SKM-1 (cell line): Measurements from ENCODE around the gene TRIM17.

Experiments
- DNase-seq: peaks from one replicate; lab custom pipeline; 2025; ENCODE audit not compliant: unreplicated experiment; lab: John Stamatoyannopoulos, UW

The TRIM17 gene

DNA sequence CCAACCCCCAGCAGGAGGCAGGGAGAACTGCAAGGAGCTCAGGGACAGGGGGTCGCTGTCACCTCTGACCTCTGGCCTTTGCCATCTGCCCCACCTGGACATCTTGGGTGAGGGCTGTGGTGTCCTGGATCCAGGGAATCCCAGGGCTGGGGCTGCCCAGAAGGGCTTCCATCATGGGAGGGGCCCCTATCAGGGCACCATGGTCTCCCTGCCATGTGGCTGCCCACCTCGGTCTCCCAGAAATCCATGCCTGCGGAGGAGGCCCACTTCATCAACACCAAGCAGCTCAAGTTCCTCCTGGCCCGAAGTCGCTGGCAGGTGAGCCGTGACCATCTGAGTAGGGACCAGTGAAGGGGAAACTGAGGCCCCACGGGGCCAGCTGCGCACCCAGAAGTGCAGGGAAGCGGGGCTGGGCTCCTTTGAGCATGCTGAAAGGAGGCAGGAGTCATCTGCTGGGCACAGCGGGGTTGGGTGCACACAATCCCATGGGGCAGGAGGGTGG is 46.2 kb downstream of the TRIM17 start:
- DNase-seq = no peak

- DNase-seq = no peak
Observed at GRCh38 chr1:228369608-228370438, 46.8 kb downstream of the TRIM17 start.

DNA sequence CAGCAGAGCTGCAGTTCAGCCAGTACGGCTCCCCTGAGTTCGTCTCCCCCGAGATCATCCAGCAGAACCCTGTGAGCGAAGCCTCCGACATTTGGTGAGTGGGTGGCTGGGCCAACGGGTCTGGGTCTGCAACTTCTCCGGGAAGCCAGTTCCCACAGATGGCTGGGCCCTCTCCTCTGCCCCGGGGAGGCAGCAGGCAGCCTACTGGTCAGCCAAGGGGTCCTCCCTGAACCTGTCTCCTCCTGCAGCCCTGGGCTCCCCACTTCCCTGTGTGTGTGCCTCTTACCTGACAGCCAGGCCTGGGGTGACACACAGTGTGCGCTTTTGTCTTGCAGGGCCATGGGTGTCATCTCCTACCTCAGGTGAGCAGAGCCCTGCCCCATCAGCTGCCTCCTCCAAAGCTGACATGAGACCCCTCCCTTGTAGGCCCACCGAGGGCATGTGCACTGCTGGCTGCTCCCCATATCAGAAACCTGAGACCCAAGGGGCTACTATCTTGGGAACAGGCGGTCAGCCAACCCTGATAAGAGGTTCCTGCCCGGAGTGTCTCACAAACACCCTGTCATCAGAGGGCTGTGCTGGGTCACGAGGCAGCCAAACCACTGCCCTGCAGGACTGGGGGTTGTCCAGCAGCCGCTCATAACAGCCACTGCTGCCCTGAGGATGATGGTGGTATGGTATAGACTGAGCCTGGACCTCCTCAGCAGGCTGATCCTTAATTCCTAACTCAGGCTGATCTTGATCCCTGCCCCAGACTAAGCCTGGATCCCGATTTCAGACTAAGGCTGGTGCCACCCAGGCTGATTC is 47.7 kb downstream of the TRIM17 start:
- no peak for DNase-seq

GRCh38 chr1:228367798-228368791 is 48.6 kb downstream of the TRIM17 start:
- DNase-seq = no peak

DNA sequence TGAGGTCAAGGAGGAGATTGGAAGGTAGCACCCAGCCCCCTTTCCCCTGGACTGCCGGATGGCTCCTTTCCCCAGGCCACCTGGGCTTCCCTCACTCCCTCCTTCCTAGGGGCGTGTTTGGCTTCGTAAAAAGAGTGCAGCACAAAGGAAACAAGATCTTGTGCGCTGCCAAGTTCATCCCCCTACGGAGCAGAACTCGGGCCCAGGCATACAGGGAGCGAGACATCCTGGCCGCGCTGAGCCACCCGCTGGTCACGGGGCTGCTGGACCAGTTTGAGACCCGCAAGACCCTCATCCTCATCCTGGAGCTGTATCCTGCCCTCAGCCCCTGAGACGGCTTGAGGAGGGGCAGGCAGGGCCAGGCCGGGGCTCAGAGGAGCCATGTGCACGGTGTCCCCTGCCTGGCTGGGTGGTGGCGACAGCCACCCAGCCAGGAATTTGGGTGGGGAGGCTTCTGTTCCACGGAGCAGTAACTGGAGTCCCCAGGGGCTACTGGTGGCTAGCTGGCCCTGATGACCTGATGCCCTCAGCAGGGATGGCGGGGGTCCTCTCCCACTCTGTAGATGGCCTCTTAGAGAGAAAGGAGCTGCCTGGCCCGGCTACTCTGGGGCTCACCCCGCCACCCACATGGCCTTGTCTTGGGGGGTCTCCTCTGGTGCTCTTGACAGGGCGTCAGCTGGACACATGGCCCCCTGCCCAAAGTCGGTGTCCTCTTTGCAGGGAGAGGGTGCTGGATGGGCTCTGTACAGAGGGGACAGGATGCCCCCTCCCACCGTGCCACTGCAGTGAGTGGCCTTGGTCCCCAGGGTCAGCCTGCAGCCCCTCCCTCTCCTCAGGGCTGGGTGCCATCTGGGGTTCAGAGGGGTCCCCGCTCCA is 49.6 kb downstream of the TRIM17 start:
- no peak for DNase-seq

- DNase-seq = no peak
Observed at GRCh38 chr1:228366062-228366865, 50.4 kb downstream of the TRIM17 start.

- no peak for DNase-seq
Observed at GRCh38 chr1:228365271-228366061, 51.2 kb downstream of the TRIM17 start.

- no peak for DNase-seq
Observed at GRCh38 chr1:228364706-228365213, 51.9 kb downstream of the TRIM17 start.

- no peak for DNase-seq
Observed at GRCh38 chr1:228364068-228364705, 52.5 kb downstream of the TRIM17 start.

GRCh38 chr1:228363686-228364067 is 53.0 kb downstream of the TRIM17 start:
- DNase-seq = no peak

- no peak for DNase-seq
Observed at GRCh38 chr1:228362884-228363450, 53.7 kb downstream of the TRIM17 start.

DNA sequence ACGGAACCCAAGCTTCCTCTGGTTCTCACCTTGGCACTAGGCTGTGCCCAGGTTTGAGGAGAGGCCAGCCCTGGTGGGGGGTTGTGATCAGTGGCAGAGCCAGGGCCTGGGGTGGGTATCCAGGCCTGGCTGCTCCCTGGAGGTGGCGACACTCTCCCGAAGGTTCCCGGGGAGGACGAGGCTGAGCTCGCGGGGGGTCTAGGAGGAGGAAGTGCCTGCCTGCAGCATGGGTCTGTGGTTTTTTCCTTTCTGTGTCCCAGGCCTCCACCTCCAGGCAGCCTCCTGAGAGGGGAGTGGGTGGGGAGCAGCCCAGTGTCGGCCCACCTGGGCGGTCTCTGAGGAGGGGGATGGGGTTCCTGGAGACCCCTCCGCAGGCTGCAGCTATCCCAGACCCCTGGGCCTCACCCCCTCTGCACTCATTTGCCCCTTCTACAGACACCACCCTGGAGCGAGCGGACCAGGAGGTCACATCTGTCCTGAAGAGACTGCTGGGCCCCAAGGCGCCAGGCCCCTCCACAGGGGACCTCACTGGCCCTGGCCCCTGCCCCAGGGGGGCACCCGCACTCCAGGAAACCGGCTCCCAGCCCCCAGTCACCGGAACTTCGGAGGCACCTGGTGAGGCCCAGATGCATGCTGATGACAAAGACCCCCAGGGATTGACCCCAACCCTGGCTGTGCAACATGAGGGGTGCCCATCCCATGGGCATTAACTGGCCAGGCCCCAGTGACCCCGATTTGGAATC is 54.3 kb downstream of the TRIM17 start:
- DNase-seq = no peak

GRCh38 chr1:228361314-228362140 is 55.1 kb downstream of the TRIM17 start:
- DNase-seq = no peak

DNA sequence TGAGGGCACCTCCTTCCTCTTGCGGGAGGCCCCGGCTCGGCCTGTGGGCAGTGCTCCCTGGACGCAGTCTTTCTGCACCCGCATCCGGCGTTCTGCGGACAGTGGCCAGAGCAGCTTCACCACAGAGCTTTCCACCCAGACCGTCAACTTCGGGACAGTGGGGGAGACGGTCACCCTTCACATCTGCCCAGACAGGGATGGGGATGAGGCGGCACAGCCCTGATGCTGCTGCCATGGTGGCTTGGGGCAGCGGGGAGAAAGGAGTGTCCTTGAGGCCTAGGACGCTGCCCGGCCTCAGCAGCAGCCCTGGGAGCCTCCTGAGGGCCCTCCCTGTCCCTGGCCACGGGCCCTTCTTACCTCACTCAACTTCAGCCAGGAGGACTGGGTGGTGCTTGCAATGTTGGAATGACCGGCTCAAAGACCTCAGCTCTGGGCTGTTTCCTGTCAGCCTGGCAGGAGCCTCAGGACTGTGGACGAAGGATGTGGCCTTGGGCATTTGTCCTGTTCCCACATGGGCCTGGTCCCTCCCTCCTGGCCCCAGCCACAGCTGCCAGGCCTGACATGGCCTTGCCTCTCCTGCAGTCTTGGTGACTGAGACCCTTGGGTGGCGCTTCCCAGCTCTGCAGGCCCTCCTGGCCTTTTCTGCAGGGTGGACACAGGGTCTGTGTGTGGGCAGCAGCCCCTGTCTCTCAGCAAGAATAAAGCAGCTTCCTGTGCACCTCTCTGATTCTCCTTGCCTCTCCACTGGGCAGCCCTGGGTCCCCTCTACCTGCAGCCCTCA is 55.9 kb downstream of the TRIM17 start:
- no peak for DNase-seq
